Kidney tubule cell (primary cell): Measurements from ENCODE around the gene MRAP2.

Experiments used
- DNase-seq: peaks from one replicate; pipeline ENCODE4 v3.0.0-alpha.2; 2018; ENCODE audit warnings: low spot score

The MRAP2 gene

GRCh38 chr6:84135291-84135690, 101.7 kb downstream of the MRAP2 start:
- no peak for DNase-seq

GRCh38 chr6:84136364-84137050, 102.9 kb downstream of the MRAP2 start:
- no peak for DNase-seq

DNA sequence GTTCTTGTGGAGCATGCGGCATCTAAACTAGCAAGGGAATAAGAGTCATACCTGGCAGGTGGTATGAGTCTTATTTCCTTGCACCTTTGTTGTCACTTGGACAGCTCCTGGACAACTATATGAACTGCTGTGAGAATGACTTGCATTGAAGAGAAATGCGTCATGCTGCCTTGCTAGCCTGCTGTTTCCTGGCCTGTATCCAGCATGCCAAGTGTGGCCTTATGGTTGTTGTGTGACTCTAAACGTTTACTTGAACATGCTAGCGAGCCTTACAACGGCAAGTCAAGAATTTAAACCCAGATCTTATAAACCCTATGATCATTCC, 103.4 kb downstream of the MRAP2 start:
- peak; percentile 6 for DNase-seq

DNA sequence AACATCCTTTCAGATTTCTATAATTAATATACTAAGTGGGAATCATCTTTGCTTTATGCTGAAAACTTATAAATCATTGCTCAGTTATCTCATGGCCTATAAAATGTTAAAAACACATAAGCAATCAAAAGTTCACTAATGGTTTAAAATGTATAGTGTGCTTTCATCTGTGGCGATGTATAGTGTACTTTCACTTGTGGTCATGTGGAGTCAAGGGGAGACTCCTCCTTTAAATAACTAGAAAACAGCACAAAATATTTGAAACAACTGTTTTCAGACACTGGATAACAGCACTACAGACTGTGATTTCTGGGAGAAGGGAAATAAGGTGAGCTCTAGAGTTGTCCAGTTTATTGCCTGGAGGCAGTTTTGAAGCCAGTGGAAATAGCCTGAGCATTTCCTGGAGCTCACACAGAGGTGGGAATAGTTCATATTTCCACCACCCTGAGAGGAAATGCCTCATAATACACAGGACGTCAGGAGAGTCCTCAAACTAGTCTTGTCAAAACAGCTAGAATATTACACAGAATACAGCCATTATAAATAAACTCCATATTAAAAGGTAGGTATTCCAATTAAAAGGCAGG, 104.5 kb downstream of the MRAP2 start:
- DNase-seq: no peak

- DNase-seq: no peak
Observed at GRCh38 chr6:84139311-84139710, 105.7 kb downstream of the MRAP2 start.
